OCI-LY1 (cell line): ENCODE results near the gene DMC1.
"Not testable (repeated sequence)": the region's sequence is repeated elsewhere in the genome, so short reads cannot be mapped to it uniquely, and the experiment has no call there.

Experiments
- CTCF ChIP-seq: fragments of 200-600 bp; sonication (generic), shearing (Covaris generic); IDR thresholded peaks from 2 replicates; pipeline ENCODE4 v1.5.1; 2017; ENCODE audit warnings: mild to moderate bottlenecking, antibody characterized with exemption, low read length, moderate library complexity, mixed read lengths
- EZH2 ChIP-seq: fragments of 200-600 bp; sonication (generic), shearing (Covaris generic); IDR thresholded peaks from 2 replicates; pipeline ENCODE4 v1.8.0; 2017; ENCODE audit warnings: borderline replicate concordance, mixed run types, mild to moderate bottlenecking, antibody characterized with exemption, low read length, moderate library complexity, mixed read lengths

- TF ChIP-seq CTCF, EZH2: not testable (repeated sequence)
These were observed 12.9 kb upstream of the DMC1 start for GRCh38 chr22:38582923-38583322.
